GM23338 (cell line): ENCODE data around the gene GNB1L. TPM values are rescaled to one million over a fixed set of nuclear protein-coding genes. Genes with fewer than 3 reads are reported as not detected.

Source experiments
- ATAC-seq: fragments of 200-7000 bp; cut with Tn5 transposase; 3 replicates; pipeline ENCODE4 v1.9.1; 2020
- DNase-seq: peaks from one replicate; pipeline ENCODE4 v3.0.0-alpha.2; 2015; ENCODE audit warnings: low spot score
- H2AFZ ChIP-seq: fragments of 200-600 bp; sonication (generic); 2 replicates; pipeline ENCODE4 v1.8.0; 2016; ENCODE audit warnings: antibody characterized with exemption, mild to moderate bottlenecking, moderate library complexity
- H3F3A ChIP-seq: fragments of 200-600 bp; sonication (generic); replicated peaks from 2 replicates; pipeline ENCODE4 v1.8.0; 2017; ENCODE audit warnings: antibody characterized with exemption, mixed run types, low read depth
- H3K27ac ChIP-seq: fragments of 200-600 bp; sonication (generic); 2 replicates; pipeline ENCODE4 v1.6.1; 2016; ENCODE audit warnings: low read depth
- H3K27me3 ChIP-seq: fragments of 200-600 bp; sonication (generic); 2 replicates; pipeline ENCODE4 v1.8.0; 2016; ENCODE audit warnings: mild to moderate bottlenecking, mixed run types, moderate library complexity; ENCODE audit not compliant: insufficient read depth
- H3K36me3 ChIP-seq: fragments of 200-600 bp; sonication (generic); 2 replicates; pipeline ENCODE4 v1.8.0; 2016; ENCODE audit warnings: mild to moderate bottlenecking; ENCODE audit not compliant: insufficient read depth
- H3K4me1 ChIP-seq: fragments of 200-600 bp; sonication (generic); 2 replicates; pipeline ENCODE4 v1.8.0; 2016; ENCODE audit warnings: mild to moderate bottlenecking, moderate library complexity; ENCODE audit not compliant: insufficient read depth
- H3K4me2 ChIP-seq: fragments of 200-600 bp; sonication (generic); 2 replicates; pipeline ENCODE4 v1.7.1; 2017; ENCODE audit warnings: mixed run types
- H3K4me3 ChIP-seq: fragments of 200-600 bp; sonication (generic); 2 replicates; pipeline ENCODE4 v1.6.1; 2016; ENCODE audit warnings: mixed run types
- H3K79me2 ChIP-seq: fragments of 200-600 bp; sonication (generic); replicated peaks from 2 replicates; pipeline ENCODE4 v1.8.0; 2017; ENCODE audit warnings: mild to moderate bottlenecking; ENCODE audit not compliant: insufficient read depth
- H3K9me2 ChIP-seq: fragments of 200-600 bp; sonication (generic); 2 replicates; pipeline ENCODE4 v1.8.0; 2017; ENCODE audit not compliant: insufficient read depth
- H4K20me1 ChIP-seq: fragments of 200-600 bp; sonication (generic); replicated peaks from 2 replicates; pipeline ENCODE4 v1.8.0; 2017; ENCODE audit warnings: mild to moderate bottlenecking; ENCODE audit not compliant: insufficient read depth
- H3K27ac Mint-ChIP-seq: 2 replicates; pipeline ENCODE4 v1.8.0; 2020; ENCODE audit warnings: inconsistent platforms, mild to moderate bottlenecking, moderate library complexity, mixed read lengths
- H3K27me3 Mint-ChIP-seq: 3 replicates; pipeline ENCODE4 v1.8.0; 2022; ENCODE audit warnings: low read depth, mild to moderate bottlenecking, moderate library complexity, mixed read lengths, inconsistent platforms; ENCODE audit not compliant: insufficient read depth, poor library complexity
- H3K36me3 Mint-ChIP-seq: 3 replicates; pipeline ENCODE4 v1.8.0; 2021; ENCODE audit warnings: low read depth, mild to moderate bottlenecking, inconsistent platforms, moderate library complexity, mixed read lengths
- H3K4me1 Mint-ChIP-seq: 3 replicates; pipeline ENCODE4 v1.8.0; 2020; ENCODE audit warnings: mild to moderate bottlenecking, inconsistent platforms, mixed read lengths
- H3K4me3 Mint-ChIP-seq: 3 replicates; pipeline ENCODE4 v1.8.0; 2021; ENCODE audit warnings: moderate library complexity, mild to moderate bottlenecking, inconsistent platforms, mixed read lengths
- H3K9me3 Mint-ChIP-seq: 3 replicates; pipeline ENCODE4 v1.8.0; 2020; ENCODE audit warnings: moderate library complexity, mild to moderate bottlenecking, inconsistent platforms, mixed read lengths
- CREB1 ChIP-seq: fragments of 250-450 bp; sonication (Bioruptor Pico); IDR thresholded peaks from 2 replicates; pipeline ENCODE4 v1.5.0; 2020; ENCODE audit warnings: low read depth, mild to moderate bottlenecking, moderate library complexity
- CTCF ChIP-seq, 2 experiments: fragments of 200-600 bp in 1 of 2; sonication (generic) in 1 of 2; conservative IDR thresholded peaks; 2 replicates each; pipeline versions ENCODE4 v1.5.1 to v1.6.1; 2016 to 2017; ENCODE audit warnings: antibody characterized with exemption in 2 of 2, low read depth in 2 of 2, mild to moderate bottlenecking in 2 of 2, moderate library complexity in 1 of 2
- ETS1 ChIP-seq: IDR thresholded peaks from 2 replicates; pipeline ENCODE4 v1.6.1; 2016; ENCODE audit warnings: antibody characterized with exemption
- EZH2 ChIP-seq: fragments of 200-600 bp; sonication (generic); IDR thresholded peaks from one replicate; pipeline ENCODE4 v1.8.0; 2017; ENCODE audit warnings: antibody characterized with exemption, mild to moderate bottlenecking, low read depth; ENCODE audit not compliant: unreplicated experiment
- EZH2phosphoT487 ChIP-seq: fragments of 200-600 bp; sonication (generic); IDR thresholded peaks from one replicate; pipeline ENCODE4 v1.8.1; 2018; ENCODE audit warnings: antibody characterized with exemption; ENCODE audit not compliant: unreplicated experiment
- JUNB ChIP-seq: IDR thresholded peaks from one replicate; pipeline ENCODE4 v1.6.1; 2016; ENCODE audit warnings: antibody characterized with exemption; ENCODE audit not compliant: unreplicated experiment
- NANOG ChIP-seq: IDR thresholded peaks from 2 replicates; pipeline ENCODE4 v1.6.1; 2016; ENCODE audit warnings: antibody characterized with exemption, borderline replicate concordance
- POLR2AphosphoS5 ChIP-seq: IDR thresholded peaks from 2 replicates; pipeline ENCODE4 v1.6.1; 2016; ENCODE audit warnings: antibody characterized with exemption, low read depth
- STAT1 ChIP-seq: IDR thresholded peaks from one replicate; pipeline ENCODE4 v1.6.1; 2016; ENCODE audit warnings: antibody characterized with exemption; ENCODE audit not compliant: unreplicated experiment
- ZNF114 ChIP-seq: fragments of 250-450 bp; sonication (Bioruptor Pico); IDR thresholded peaks from 2 replicates; pipeline ENCODE4 v1.5.0; 2020; ENCODE audit warnings: mild to moderate bottlenecking, moderate library complexity
- ZNF331 ChIP-seq: fragments of 250-450 bp; sonication (Bioruptor Pico); IDR thresholded peaks from 2 replicates; pipeline ENCODE4 v1.5.0; 2020; ENCODE audit warnings: low read depth, mild to moderate bottlenecking, moderate library complexity
- polyA plus RNA-seq: library from polyadenylated mRNA; unstranded; fragments of >200 nt; fragmentation: Nextera tagmentation; extraction: Ambion mirVana; gene quantifications from 2 replicates; pipeline ENCODE4 v1.2.1, GENCODE V29; 2016
- total RNA-seq: library from RNA; depleted of rRNA; stranded (reverse); fragments of >200 nt; shearing (Covaris generic); gene quantifications from 2 replicates; pipeline ENCODE4 v1.2.3, GENCODE V29; 2014
- TF ChIP-seq, protein P1 (sequence below): IDR thresholded peaks from one replicate; pipeline ENCODE4 v1.6.1; 2018; ENCODE audit warnings: antibody characterized with exemption; ENCODE audit not compliant: unreplicated experiment
- TF ChIP-seq, protein P2 (sequence below): fragments of 250-450 bp; sonication (Bioruptor Pico); IDR thresholded peaks from 2 replicates; pipeline ENCODE4 v1.5.0; 2020; ENCODE audit warnings: mild to moderate bottlenecking, moderate library complexity

GNB1L gene
- total and polyA plus RNA-seq, 2 experiments from 2014 or later, result 15.2 to 27.8 TPM

GRCh38 chr22:19895160-19895849 is 40.6 kb upstream of the GNB1L start:
- no peak overlapping the region for H3K27ac Mint-ChIP-seq
- Histone ChIP-seq H3K4me3 (no peak overlapping the region), H3K79me2 (no peaks in the 10 kb centered on the region), H2AFZ (no peak overlapping the region), H4K20me1 (no peaks in the 10 kb centered on the region), H3F3A (peaks cover 13% of the 10 kb centered on the region; the same call in 1 of the 2 replicates), H3K4me1 (peaks cover 20% of the 10 kb centered on the region), H3K9me2 (no peaks in the 10 kb centered on the region), H3K27me3 (no peaks in the 10 kb centered on the region), H3K4me2 (no peak overlapping the region), H3K36me3 (no peaks in the 10 kb centered on the region), H3K27ac (no peak overlapping the region)
- no peak overlapping the region for H3K4me3 Mint-ChIP-seq
- H3K4me1 Mint-ChIP-seq, result peaks cover 27% of the 10 kb centered on the region
- DNase-seq, result no peak
- H3K9me3 Mint-ChIP-seq, result no peaks in the 10 kb centered on the region
- no peaks in the 10 kb centered on the region for H3K36me3 Mint-ChIP-seq
- no peak for TF ChIP-seq CREB1 (CRISPR knock-in tag)
- no peak for TF ChIP-seq JUNB
- no peak for TF ChIP-seq STAT1
- no peak for TF ChIP-seq EZH2phosphoT487
- TF ChIP-seq ETS1, result no peak
- TF ChIP-seq NANOG, result no peak
- TF ChIP-seq POLR2AphosphoS5, result no peak
- TF ChIP-seq EZH2, result no peak
- no peak for TF ChIP-seq CTCF (conservative IDR thresholded peaks at IDR 0.05; ENCODE audit: low read depth in 2 of 2)
- TF ChIP-seq, protein P1, sequence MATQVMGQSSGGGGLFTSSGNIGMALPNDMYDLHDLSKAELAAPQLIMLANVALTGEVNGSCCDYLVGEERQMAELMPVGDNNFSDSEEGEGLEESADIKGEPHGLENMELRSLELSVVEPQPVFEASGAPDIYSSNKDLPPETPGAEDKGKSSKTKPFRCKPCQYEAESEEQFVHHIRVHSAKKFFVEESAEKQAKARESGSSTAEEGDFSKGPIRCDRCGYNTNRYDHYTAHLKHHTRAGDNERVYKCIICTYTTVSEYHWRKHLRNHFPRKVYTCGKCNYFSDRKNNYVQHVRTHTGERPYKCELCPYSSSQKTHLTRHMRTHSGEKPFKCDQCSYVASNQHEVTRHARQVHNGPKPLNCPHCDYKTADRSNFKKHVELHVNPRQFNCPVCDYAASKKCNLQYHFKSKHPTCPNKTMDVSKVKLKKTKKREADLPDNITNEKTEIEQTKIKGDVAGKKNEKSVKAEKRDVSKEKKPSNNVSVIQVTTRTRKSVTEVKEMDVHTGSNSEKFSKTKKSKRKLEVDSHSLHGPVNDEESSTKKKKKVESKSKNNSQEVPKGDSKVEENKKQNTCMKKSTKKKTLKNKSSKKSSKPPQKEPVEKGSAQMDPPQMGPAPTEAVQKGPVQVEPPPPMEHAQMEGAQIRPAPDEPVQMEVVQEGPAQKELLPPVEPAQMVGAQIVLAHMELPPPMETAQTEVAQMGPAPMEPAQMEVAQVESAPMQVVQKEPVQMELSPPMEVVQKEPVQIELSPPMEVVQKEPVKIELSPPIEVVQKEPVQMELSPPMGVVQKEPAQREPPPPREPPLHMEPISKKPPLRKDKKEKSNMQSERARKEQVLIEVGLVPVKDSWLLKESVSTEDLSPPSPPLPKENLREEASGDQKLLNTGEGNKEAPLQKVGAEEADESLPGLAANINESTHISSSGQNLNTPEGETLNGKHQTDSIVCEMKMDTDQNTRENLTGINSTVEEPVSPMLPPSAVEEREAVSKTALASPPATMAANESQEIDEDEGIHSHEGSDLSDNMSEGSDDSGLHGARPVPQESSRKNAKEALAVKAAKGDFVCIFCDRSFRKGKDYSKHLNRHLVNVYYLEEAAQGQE, result no peak
- TF ChIP-seq, protein P2, sequence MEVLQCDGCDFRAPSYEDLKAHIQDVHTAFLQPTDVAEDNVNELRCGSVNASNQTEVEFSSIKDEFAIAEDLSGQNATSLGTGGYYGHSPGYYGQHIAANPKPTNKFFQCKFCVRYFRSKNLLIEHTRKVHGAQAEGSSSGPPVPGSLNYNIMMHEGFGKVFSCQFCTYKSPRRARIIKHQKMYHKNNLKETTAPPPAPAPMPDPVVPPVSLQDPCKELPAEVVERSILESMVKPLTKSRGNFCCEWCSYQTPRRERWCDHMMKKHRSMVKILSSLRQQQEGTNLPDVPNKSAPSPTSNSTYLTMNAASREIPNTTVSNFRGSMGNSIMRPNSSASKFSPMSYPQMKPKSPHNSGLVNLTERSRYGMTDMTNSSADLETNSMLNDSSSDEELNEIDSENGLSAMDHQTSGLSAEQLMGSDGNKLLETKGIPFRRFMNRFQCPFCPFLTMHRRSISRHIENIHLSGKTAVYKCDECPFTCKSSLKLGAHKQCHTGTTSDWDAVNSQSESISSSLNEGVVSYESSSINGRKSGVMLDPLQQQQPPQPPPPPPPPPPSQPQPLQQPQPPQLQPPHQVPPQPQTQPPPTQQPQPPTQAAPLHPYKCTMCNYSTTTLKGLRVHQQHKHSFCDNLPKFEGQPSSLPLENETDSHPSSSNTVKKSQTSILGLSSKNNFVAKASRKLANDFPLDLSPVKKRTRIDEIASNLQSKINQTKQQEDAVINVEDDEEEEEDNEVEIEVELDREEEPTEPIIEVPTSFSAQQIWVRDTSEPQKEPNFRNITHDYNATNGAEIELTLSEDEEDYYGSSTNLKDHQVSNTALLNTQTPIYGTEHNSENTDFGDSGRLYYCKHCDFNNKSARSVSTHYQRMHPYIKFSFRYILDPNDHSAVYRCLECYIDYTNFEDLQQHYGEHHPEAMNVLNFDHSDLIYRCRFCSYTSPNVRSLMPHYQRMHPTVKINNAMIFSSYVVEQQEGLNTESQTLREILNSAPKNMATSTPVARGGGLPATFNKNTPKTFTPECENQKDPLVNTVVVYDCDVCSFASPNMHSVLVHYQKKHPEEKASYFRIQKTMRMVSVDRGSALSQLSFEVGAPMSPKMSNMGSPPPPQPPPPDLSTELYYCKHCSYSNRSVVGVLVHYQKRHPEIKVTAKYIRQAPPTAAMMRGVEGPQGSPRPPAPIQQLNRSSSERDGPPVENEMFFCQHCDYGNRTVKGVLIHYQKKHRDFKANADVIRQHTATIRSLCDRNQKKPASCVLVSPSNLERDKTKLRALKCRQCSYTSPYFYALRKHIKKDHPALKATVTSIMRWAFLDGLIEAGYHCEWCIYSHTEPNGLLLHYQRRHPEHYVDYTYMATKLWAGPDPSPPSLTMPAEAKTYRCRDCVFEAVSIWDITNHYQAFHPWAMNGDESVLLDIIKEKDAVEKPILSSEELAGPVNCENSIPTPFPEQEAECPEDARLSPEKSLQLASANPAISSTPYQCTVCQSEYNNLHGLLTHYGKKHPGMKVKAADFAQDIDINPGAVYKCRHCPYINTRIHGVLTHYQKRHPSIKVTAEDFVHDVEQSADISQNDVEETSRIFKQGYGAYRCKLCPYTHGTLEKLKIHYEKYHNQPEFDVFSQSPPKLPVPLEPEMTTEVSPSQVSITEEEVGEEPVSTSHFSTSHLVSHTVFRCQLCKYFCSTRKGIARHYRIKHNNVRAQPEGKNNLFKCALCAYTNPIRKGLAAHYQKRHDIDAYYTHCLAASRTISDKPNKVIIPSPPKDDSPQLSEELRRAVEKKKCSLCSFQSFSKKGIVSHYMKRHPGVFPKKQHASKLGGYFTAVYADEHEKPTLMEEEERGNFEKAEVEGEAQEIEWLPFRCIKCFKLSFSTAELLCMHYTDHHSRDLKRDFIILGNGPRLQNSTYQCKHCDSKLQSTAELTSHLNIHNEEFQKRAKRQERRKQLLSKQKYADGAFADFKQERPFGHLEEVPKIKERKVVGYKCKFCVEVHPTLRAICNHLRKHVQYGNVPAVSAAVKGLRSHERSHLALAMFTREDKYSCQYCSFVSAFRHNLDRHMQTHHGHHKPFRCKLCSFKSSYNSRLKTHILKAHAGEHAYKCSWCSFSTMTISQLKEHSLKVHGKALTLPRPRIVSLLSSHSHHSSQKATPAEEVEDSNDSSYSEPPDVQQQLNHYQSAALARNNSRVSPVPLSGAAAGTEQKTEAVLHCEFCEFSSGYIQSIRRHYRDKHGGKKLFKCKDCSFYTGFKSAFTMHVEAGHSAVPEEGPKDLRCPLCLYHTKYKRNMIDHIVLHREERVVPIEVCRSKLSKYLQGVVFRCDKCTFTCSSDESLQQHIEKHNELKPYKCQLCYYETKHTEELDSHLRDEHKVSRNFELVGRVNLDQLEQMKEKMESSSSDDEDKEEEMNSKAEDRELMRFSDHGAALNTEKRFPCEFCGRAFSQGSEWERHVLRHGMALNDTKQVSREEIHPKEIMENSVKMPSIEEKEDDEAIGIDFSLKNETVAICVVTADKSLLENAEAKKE (CRISPR knock-in tag), result no peak
- TF ChIP-seq ZNF114 (CRISPR knock-in tag), result no peak
- TF ChIP-seq ZNF331 (CRISPR knock-in tag), result no peak
- no peak for ATAC-seq
- peaks cover 16% of the 10 kb centered on the region for H3K27me3 Mint-ChIP-seq
